ENCODE measurements around the gene DNAJC5G. TPM values are rescaled to one million over a fixed set of nuclear protein-coding genes. Genes with fewer than 3 reads are reported as not detected.

DNAJC5G gene
- polyA plus RNA-seq, 1 of the 3 experiments (the other 2 are of a cell fraction) = 0.18 TPM

DNA sequence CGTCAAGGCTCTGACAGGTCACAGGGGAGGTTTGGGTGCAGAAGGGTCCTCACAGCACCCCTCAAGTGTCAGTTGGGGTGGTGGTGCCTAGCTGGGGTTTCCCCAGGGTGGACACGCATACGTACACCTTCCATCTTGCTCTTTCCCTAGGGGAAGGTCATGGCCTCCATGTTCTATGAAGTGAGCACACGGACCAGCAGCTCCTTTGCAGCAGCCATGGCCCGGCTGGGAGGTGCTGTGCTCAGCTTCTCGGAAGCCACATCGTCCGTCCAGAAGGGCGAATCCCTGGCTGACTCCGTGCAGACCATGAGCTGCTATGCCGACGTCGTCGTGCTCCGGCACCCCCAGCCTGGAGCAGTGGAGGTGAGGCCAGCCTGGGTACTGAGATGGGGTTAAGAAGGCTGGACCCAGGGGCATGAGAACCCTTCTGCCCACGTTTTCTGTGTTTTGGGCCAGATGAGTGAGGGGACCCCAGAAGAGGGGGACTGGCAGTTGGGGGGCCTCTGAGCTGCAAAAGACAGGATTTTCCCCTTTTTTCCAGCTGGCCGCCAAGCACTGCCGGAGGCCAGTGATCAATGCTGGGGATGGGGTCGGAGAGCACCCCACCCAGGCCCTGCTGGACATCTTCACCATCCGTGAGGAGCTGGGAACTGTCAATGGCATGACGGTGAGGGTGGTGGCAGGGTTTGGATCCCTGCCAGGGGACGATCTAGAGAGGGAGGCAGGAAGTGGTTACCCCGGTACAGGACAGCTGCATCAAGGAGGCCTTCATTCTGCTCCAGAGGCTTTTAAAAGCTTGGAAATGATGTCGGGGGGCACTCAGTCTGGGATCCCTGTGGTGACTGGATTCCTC is 33.2 kb upstream of the DNAJC5G start:
- H3K36me3 ChIP-seq (replicated peaks in 1 of 2; ENCODE audit: control insufficient read depth in 1 of 2, insufficient read depth in 2 of 2, low read length in 1 of 2) = peaks cover 39 to 70% of the 10 kb centered on the region in 2 experiments
- 87% methylated on average over 17 of the region's 24 CpGs for WGBS (ENCODE audit: low lambda C conversion rate)

DNA sequence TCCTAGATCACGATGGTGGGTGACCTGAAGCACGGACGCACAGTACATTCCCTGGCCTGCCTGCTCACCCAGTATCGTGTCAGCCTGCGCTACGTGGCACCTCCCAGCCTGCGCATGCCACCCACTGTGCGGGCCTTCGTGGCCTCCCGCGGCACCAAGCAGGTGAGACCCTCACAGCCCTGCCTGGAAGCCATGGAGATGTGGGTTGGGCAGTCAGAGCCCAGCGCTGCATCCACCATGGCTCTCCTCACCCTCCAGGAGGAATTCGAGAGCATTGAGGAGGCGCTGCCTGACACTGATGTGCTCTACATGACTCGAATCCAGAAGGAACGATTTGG is 32.6 kb upstream of the DNAJC5G start:
- H3K27ac ChIP-seq (ENCODE audit: low read depth in 2 of 2, low read length in 1 of 2) = no peak overlapping the region
- POLR2A ChIA-PET = no interaction called here
- H3K4me2 ChIP-seq = no peak overlapping the region
- H3K9me2 ChIP-seq = no peaks in the 10 kb centered on the region
- no peaks in the 10 kb centered on the region for H3K9me3 ChIP-seq
- peaks cover 33 to 66% of the 10 kb centered on the region in 2 experiments for H3K36me3 ChIP-seq (replicated peaks in 1 of 2; ENCODE audit: control insufficient read depth in 1 of 2, insufficient read depth in 2 of 2, low read length in 1 of 2)
- no peak for DNase-seq
- H3K4me1 ChIP-seq (ENCODE audit: control insufficient read depth in 1 of 2, insufficient read depth in 2 of 2, low read depth in 1 of 2, low read length in 1 of 2) = no peaks in the 10 kb centered on the region; a peak in 1 of 4 replicates
- H3K4me3 ChIP-seq (ENCODE audit: low read depth in 2 of 2, low read length in 1 of 2) = no peak overlapping the region
- no peaks in the 10 kb centered on the region for H3K79me2 ChIP-seq (ENCODE audit: insufficient read depth)
- H4K20me1 ChIP-seq (ENCODE audit: insufficient read depth) = no peaks in the 10 kb centered on the region; the same call in 1 of the 2 replicates
- TF ChIP-seq, protein P1, sequence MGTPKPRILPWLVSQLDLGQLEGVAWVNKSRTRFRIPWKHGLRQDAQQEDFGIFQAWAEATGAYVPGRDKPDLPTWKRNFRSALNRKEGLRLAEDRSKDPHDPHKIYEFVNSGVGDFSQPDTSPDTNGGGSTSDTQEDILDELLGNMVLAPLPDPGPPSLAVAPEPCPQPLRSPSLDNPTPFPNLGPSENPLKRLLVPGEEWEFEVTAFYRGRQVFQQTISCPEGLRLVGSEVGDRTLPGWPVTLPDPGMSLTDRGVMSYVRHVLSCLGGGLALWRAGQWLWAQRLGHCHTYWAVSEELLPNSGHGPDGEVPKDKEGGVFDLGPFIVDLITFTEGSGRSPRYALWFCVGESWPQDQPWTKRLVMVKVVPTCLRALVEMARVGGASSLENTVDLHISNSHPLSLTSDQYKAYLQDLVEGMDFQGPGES (IDR thresholded peaks at IDR 0.05; ENCODE audit: low read depth, low read length) = no peak
- no peak for TF ChIP-seq MXI1 (IDR thresholded peaks at IDR 0.05; ENCODE audit: low read depth, low read length)
- TF ChIP-seq, protein P2, sequence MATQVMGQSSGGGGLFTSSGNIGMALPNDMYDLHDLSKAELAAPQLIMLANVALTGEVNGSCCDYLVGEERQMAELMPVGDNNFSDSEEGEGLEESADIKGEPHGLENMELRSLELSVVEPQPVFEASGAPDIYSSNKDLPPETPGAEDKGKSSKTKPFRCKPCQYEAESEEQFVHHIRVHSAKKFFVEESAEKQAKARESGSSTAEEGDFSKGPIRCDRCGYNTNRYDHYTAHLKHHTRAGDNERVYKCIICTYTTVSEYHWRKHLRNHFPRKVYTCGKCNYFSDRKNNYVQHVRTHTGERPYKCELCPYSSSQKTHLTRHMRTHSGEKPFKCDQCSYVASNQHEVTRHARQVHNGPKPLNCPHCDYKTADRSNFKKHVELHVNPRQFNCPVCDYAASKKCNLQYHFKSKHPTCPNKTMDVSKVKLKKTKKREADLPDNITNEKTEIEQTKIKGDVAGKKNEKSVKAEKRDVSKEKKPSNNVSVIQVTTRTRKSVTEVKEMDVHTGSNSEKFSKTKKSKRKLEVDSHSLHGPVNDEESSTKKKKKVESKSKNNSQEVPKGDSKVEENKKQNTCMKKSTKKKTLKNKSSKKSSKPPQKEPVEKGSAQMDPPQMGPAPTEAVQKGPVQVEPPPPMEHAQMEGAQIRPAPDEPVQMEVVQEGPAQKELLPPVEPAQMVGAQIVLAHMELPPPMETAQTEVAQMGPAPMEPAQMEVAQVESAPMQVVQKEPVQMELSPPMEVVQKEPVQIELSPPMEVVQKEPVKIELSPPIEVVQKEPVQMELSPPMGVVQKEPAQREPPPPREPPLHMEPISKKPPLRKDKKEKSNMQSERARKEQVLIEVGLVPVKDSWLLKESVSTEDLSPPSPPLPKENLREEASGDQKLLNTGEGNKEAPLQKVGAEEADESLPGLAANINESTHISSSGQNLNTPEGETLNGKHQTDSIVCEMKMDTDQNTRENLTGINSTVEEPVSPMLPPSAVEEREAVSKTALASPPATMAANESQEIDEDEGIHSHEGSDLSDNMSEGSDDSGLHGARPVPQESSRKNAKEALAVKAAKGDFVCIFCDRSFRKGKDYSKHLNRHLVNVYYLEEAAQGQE (IDR thresholded peaks at IDR 0.05; ENCODE audit: low read depth, low read length) = no peak
- no peak overlapping the region for H3K9ac ChIP-seq
- CTCF ChIA-PET = interaction anchor here (1.0 to 6.8 kb wide), 8 partner anchors 9 to 73 kb away, joined by 3 to 39 read pairs (median 4); partner anchors contain the start of gene TRIM54
- H2AFZ ChIP-seq (ENCODE audit: low read depth) = no peak overlapping the region
- H3K27me3 ChIP-seq (ENCODE audit: insufficient read depth) = no peaks in the 10 kb centered on the region
- WGBS (ENCODE audit: low lambda C conversion rate) = 96% methylated on average over 16 of the region's 16 CpGs
- peaks cover 3% of the 10 kb centered on the region for H3F3A ChIP-seq (replicated peaks; ENCODE audit: insufficient read depth)

More for the DNA sequence above, 33.2 kb upstream of the DNAJC5G start:
- Histone ChIP-seq H2AFZ (ENCODE audit: low read depth) (no peak overlapping the region), H3K4me1 (ENCODE audit: control insufficient read depth in 1 of 2, insufficient read depth in 2 of 2, low read depth in 1 of 2, low read length in 1 of 2) (no peaks in the 10 kb centered on the region; a peak in 1 of 4 replicates), H3F3A (replicated peaks; ENCODE audit: insufficient read depth) (peaks cover 3% of the 10 kb centered on the region), H3K9me3 (no peaks in the 10 kb centered on the region), H3K4me3 (ENCODE audit: low read depth in 2 of 2, low read length in 1 of 2) (no peak overlapping the region), H3K27me3 (ENCODE audit: insufficient read depth) (no peaks in the 10 kb centered on the region), H3K4me2 (no peak overlapping the region), H3K27ac (ENCODE audit: low read depth in 2 of 2, low read length in 1 of 2) (no peak overlapping the region), H4K20me1 (ENCODE audit: insufficient read depth) (no peaks in the 10 kb centered on the region; the same call in 1 of the 2 replicates), H3K9ac (no peak overlapping the region), H3K79me2 (ENCODE audit: insufficient read depth) (no peaks in the 10 kb centered on the region), H3K9me2 (no peaks in the 10 kb centered on the region)
- DNase-seq = no peak
- POLR2A ChIA-PET = no interaction called here
- CTCF ChIA-PET = interaction anchor here (0.7 to 6.8 kb wide), 12 partner anchors 9 to 157 kb away, joined by 3 to 39 read pairs (median 4); partner anchors contain the start of gene TRIM54
- no peak for TF ChIP-seq FOSL2 (IDR thresholded peaks at IDR 0.05; ENCODE audit: borderline replicate concordance, low read depth)
